HEK293 (cell line): ENCODE results near the gene MBLAC1.

Experiments
- CTCF ChIA-PET: fragments of 350-600 bp; formaldehyde crosslinking; extraction: SDS; loops from one replicate; lab custom pipeline; 2021; ENCODE audit warnings: antibody characterized with exemption; lab: Yijun Ruan, JAX
- POLR2A ChIA-PET: fragments of 300-600 bp; formaldehyde crosslinking; extraction: SDS; loops from one replicate; lab custom pipeline; 2020; ENCODE audit warnings: antibody characterized with exemption, inconsistent platforms; lab: Yijun Ruan, JAX
- H3K27ac ChIP-seq: fragments of 200-500 bp; sonication (Bioruptor generic); 2 replicates; pipeline ENCODE4 v1.5.1; 2014; ENCODE audit warnings: low read depth, low read length, control low read depth, inconsistent platforms; ENCODE audit errors: extremely low read depth
- H3K36me3 ChIP-seq, 2 experiments: fragments of 200-500 bp in 1 of 2; sonication (Bioruptor generic) in 1 of 2; 1 replicate in 1 of 2; 2 replicates in 1 of 2; pipeline ENCODE4 v1.5.1; 2014 to 2017; ENCODE audit warnings: inconsistent platforms in 2 of 2, low read length in 2 of 2; ENCODE audit not compliant: control insufficient read depth in 2 of 2, insufficient read depth in 1 of 2
- H3K4me1 ChIP-seq: fragments of 200-500 bp; sonication (Bioruptor generic); 2 replicates; pipeline ENCODE4 v1.5.1; 2014; ENCODE audit warnings: mild to moderate bottlenecking, low read length, inconsistent platforms; ENCODE audit not compliant: control insufficient read depth, insufficient read depth
- H3K4me3 ChIP-seq: 2 replicates; pipeline ENCODE4 v1.5.1; 2011; ENCODE audit warnings: low read depth, mild to moderate bottlenecking, control low read depth, low read length, moderate library complexity
- H3K9me3 ChIP-seq: fragments of 200-500 bp; sonication (Bioruptor generic); 2 replicates; pipeline ENCODE4 v1.5.1; 2014; ENCODE audit warnings: low read depth, low read length, inconsistent platforms; ENCODE audit not compliant: control insufficient read depth, insufficient read depth
- INSM2 ChIP-seq: fragments of 450-650 bp; formaldehyde crosslinking; IDR thresholded peaks from 2 replicates; pipeline ENCODE4 v1.5.1; 2016; ENCODE audit warnings: missing biosample characterization, missing genetic modification characterization
- KLF17 ChIP-seq: fragments of 450-650 bp; formaldehyde crosslinking; IDR thresholded peaks from 2 replicates; pipeline ENCODE4 v1.5.1; 2016; ENCODE audit warnings: missing biosample characterization, missing genetic modification characterization
- KLF8 ChIP-seq: fragments of 450-650 bp; formaldehyde crosslinking; IDR thresholded peaks from 2 replicates; pipeline ENCODE4 v1.5.1; 2016; ENCODE audit warnings: missing biosample characterization, missing genetic modification characterization
- MZF1 ChIP-seq: fragments of 450-650 bp; formaldehyde crosslinking; IDR thresholded peaks from 2 replicates; pipeline ENCODE4 v1.5.1; 2017; ENCODE audit warnings: missing biosample characterization, missing genetic modification characterization, borderline replicate concordance
- SP2 ChIP-seq: fragments of 450-650 bp; formaldehyde crosslinking; IDR thresholded peaks from 2 replicates; pipeline ENCODE4 v1.5.1; 2016; ENCODE audit warnings: missing biosample characterization, missing genetic modification characterization
- SP7 ChIP-seq: fragments of 450-650 bp; formaldehyde crosslinking; IDR thresholded peaks from 2 replicates; pipeline ENCODE4 v1.5.1; 2016; ENCODE audit warnings: missing biosample characterization, missing genetic modification characterization
- ZBTB8A ChIP-seq: fragments of 450-650 bp; formaldehyde crosslinking; IDR thresholded peaks from 2 replicates; pipeline ENCODE4 v1.5.1; 2016; ENCODE audit warnings: missing biosample characterization, missing genetic modification characterization
- ZFP69B ChIP-seq: fragments of 450-650 bp; formaldehyde crosslinking; IDR thresholded peaks from 2 replicates; pipeline ENCODE4 v1.5.1; 2016; ENCODE audit warnings: missing biosample characterization, missing genetic modification characterization
- ZIC2 ChIP-seq: fragments of 450-650 bp; formaldehyde crosslinking; IDR thresholded peaks from 2 replicates; pipeline ENCODE4 v1.5.1; 2016; ENCODE audit warnings: missing biosample characterization, missing genetic modification characterization
- ZNF121 ChIP-seq: fragments of 450-650 bp; formaldehyde crosslinking; IDR thresholded peaks from 2 replicates; pipeline ENCODE4 v1.5.1; 2016; ENCODE audit warnings: missing biosample characterization, missing genetic modification characterization
- ZNF184 ChIP-seq: fragments of 450-650 bp; IDR thresholded peaks from 2 replicates; pipeline ENCODE4 v1.5.1; 2018; ENCODE audit warnings: missing biosample characterization, mild to moderate bottlenecking, missing genetic modification characterization
- ZNF2 ChIP-seq: fragments of 450-650 bp; formaldehyde crosslinking; IDR thresholded peaks from 2 replicates; pipeline ENCODE4 v1.5.1; 2016; ENCODE audit warnings: missing biosample characterization, missing genetic modification characterization
- ZNF24 ChIP-seq: fragments of 450-650 bp; formaldehyde crosslinking; IDR thresholded peaks from 2 replicates; pipeline ENCODE4 v1.5.1; 2016; ENCODE audit warnings: missing biosample characterization, missing genetic modification characterization
- ZNF292 ChIP-seq: fragments of 450-650 bp; formaldehyde crosslinking; IDR thresholded peaks from 2 replicates; pipeline ENCODE4 v1.5.1; 2016; ENCODE audit warnings: low read depth, missing biosample characterization, missing genetic modification characterization, borderline replicate concordance
- ZNF37A ChIP-seq: fragments of 450-650 bp; IDR thresholded peaks from 2 replicates; pipeline ENCODE4 v1.5.1; 2018; ENCODE audit warnings: missing biosample characterization, missing genetic modification characterization
- ZNF398 ChIP-seq: fragments of 450-650 bp; formaldehyde crosslinking; IDR thresholded peaks from 2 replicates; pipeline ENCODE4 v1.5.1; 2017; ENCODE audit warnings: missing biosample characterization, missing genetic modification characterization
- ZNF585B ChIP-seq: fragments of 450-650 bp; formaldehyde crosslinking; IDR thresholded peaks from 2 replicates; pipeline ENCODE4 v1.5.1; 2016; ENCODE audit warnings: missing biosample characterization, missing genetic modification characterization
- ZNF600 ChIP-seq: fragments of 450-650 bp; formaldehyde crosslinking; IDR thresholded peaks from 2 replicates; pipeline ENCODE4 v1.5.1; 2016; ENCODE audit warnings: missing biosample characterization, missing genetic modification characterization
- ZNF660 ChIP-seq: fragments of 450-650 bp; IDR thresholded peaks from 2 replicates; pipeline ENCODE4 v1.5.1; 2018; ENCODE audit warnings: missing biosample characterization, mild to moderate bottlenecking, missing genetic modification characterization
- ZNF707 ChIP-seq: fragments of 450-650 bp; formaldehyde crosslinking; IDR thresholded peaks from 2 replicates; pipeline ENCODE4 v1.5.1; 2016; ENCODE audit warnings: missing biosample characterization, missing genetic modification characterization
- ZNF768 ChIP-seq: fragments of 450-650 bp; formaldehyde crosslinking; IDR thresholded peaks from 2 replicates; pipeline ENCODE4 v1.5.1; 2018; ENCODE audit warnings: missing biosample characterization, mild to moderate bottlenecking, missing genetic modification characterization
- ZNF837 ChIP-seq: fragments of 450-650 bp; formaldehyde crosslinking; IDR thresholded peaks from 2 replicates; pipeline ENCODE4 v1.5.1; 2016; ENCODE audit warnings: missing biosample characterization, missing genetic modification characterization
- ZSCAN18 ChIP-seq: fragments of 450-650 bp; formaldehyde crosslinking; IDR thresholded peaks from 2 replicates; pipeline ENCODE4 v1.5.1; 2016; ENCODE audit warnings: missing biosample characterization, missing genetic modification characterization

MBLAC1 gene

GRCh38 chr7:100091411-100092181, 35.2 kb upstream of the MBLAC1 start (continued):
- TF ChIP-seq SP7 (tag by site-specific recombination), result 0 out of 2 replicates have a peak, but pooled peaks have one; percentile 26
- TF ChIP-seq SP2, result 0 out of 2 replicates have a peak, but pooled peaks have one; percentile 18

DNA sequence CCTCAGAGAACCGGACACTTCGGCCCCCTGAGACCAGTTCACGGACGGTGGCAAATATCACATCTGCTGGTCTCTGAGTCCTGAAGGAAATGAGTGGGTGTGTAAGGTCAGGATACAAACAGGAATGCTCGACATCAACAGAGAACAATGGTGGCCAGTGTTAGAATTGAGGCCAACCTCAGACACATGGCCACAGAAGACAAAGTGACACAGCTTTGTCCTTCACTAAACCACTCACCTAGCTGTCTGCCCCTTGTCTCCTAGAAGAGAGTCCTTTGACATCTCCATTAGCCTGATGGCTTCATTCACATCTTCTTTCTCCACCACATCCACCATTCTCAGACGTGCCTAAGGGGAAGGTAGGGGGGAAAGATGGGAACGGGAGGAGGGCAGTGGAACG, 33.7 kb upstream of the MBLAC1 start:
- Histone ChIP-seq H3K27ac (peak overlapping the region; percentile 13; the same call in 1 of the 2 replicates), H3K4me1 (peaks cover 8% of the 10 kb centered on the region), H3K9me3 (no peaks in the 10 kb centered on the region), H3K4me3 (no peak overlapping the region), H3K36me3 (peaks cover 45 to 78% of the 10 kb centered on the region in 2 experiments)
- ChIA-PET POLR2A (interaction anchor here (1.2 to 7.9 kb wide), 2 partner anchors 8 to 11 kb away, joined by 5 to 115 read pairs; partner anchors contain the start of genes AP4M1 and MCM7), CTCF (no interaction called here)
- TF ChIP-seq ZNF184 (tag by site-specific recombination), result no peak
- TF ChIP-seq KLF8 (tag by site-specific recombination), result no peak
- no peak for TF ChIP-seq INSM2 (tag by site-specific recombination)
- no peak for TF ChIP-seq ZNF585B
- TF ChIP-seq ZNF768 (tag by site-specific recombination), result no peak
- TF ChIP-seq ZNF37A (tag by site-specific recombination), result no peak
- TF ChIP-seq ZSCAN18, result no peak

GRCh38 chr7:100093498-100093897, 33.3 kb upstream of the MBLAC1 start:
- CTCF ChIA-PET, result no interaction called here
- TF ChIP-seq ZIC2 (tag by site-specific recombination) (peak; percentile 36; the same call in 1 of the 2 replicates), ZNF707 (no peak), ZNF660 (tag by site-specific recombination) (peak; percentile 74)
- POLR2A ChIA-PET, result interaction anchor here (1.0 to 7.9 kb wide), 2 partner anchors 7 to 21 kb away, joined by 4 to 115 read pairs; partner anchors contain the start of genes AP4M1 and MCM7
- H3K4me1 ChIP-seq, result peaks cover 6% of the 10 kb centered on the region
- peaks cover 49 to 82% of the 10 kb centered on the region in 2 experiments for H3K36me3 ChIP-seq
- peak overlapping the region; percentile 13; the same call in 1 of the 2 replicates for H3K27ac ChIP-seq
- no peaks in the 10 kb centered on the region for H3K9me3 ChIP-seq
- H3K4me3 ChIP-seq, result no peak overlapping the region

DNA sequence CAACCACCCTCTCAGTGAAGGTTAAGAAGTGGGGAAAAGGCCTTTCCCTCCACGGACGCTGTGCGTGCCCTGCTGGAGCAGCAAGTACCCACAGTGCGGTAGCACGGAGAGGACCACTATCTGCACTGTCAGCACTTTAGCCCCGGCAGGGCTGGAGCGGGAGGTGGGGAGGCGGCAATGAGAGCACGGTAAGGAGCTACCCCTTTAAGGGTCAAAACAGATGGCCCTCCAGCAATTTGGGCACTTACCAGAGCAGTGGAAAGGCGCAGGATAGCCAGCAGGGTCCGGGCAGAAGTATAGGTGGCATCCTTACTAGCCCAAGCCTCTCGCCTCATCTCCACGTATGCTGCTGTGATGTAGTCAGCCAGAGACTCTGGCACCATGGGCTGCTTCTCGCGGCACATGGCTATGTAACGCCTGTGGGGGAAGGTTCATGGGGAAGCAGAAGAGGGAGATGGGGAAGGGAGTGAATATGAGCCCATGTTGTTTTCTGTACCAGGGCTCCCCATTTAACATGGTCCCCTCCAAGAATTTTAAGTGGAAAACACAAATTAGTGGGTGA, 32.8 kb upstream of the MBLAC1 start:
- H3K4me3 ChIP-seq, result no peak overlapping the region
- H3K27ac ChIP-seq, result peak overlapping the region; percentile 13; the same call in 1 of the 2 replicates
- H3K9me3 ChIP-seq, result no peaks in the 10 kb centered on the region
- peaks cover 54 to 87% of the 10 kb centered on the region in 2 experiments for H3K36me3 ChIP-seq
- peaks cover 5% of the 10 kb centered on the region; the same call in 1 of the 2 replicates for H3K4me1 ChIP-seq
- ChIA-PET POLR2A (interaction anchor here (1.0 kb wide), 1 partner anchor 20 kb away, joined by 4 read pairs; no protein-coding TSS in a partner anchor), CTCF (no interaction called here)
- TF ChIP-seq ZBTB8A (peak; percentile 23; the same call in 1 of the 2 replicates), ZNF121 (tag by site-specific recombination) (no peak), KLF17 (tag by site-specific recombination) (0 out of 2 replicates have a peak, but pooled peaks have one; percentile 21), ZNF398 (tag by site-specific recombination) (peak; percentile 29; the same call in 1 of the 2 replicates), ZNF2 (peak; percentile 61), ZFP69B (tag by site-specific recombination) (no peak; the same call in 1 of the 2 replicates), ZNF837 (peak; percentile 79; the same call in 1 of the 2 replicates), ZNF600 (tag by site-specific recombination) (peak; percentile 50), MZF1 (0 out of 2 replicates have a peak, but pooled peaks have one; percentile 33), ZNF24 (tag by site-specific recombination) (peak; percentile 23; the same call in 1 of the 2 replicates), ZNF292 (tag by site-specific recombination) (no peak)
